GM12874 (cell line): ENCODE measurements around the gene SLC12A2.

Source experiments
- CTCF ChIP-seq: IDR thresholded peaks from 2 replicates; pipeline ENCODE4 v1.5.1; 2011; ENCODE audit warnings: low read depth, mild to moderate bottlenecking, control low read depth, low read length, moderate library complexity; ENCODE audit not compliant: insufficient read depth

Gene SLC12A2

DNA sequence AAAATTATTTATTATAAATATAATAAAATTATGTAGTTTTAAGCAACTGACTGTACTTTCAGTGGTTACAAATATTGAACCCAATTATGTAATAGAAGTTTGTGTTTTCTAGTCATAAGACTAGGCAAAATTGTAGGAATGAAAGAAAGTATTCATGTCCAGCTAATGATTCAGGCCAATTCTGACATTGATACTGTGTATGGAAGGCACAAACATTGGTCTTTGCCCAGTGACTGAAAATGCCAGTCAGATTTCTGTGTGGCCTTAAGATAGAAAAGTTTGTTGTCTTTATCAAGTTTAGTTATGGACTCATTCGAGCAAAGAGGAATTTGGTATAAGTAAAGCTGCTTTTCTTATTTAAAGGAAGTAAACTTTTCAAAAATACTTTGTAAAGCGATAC lies 60.3 kb downstream of the SLC12A2 start:
- TF ChIP-seq CTCF: no peak

DNA sequence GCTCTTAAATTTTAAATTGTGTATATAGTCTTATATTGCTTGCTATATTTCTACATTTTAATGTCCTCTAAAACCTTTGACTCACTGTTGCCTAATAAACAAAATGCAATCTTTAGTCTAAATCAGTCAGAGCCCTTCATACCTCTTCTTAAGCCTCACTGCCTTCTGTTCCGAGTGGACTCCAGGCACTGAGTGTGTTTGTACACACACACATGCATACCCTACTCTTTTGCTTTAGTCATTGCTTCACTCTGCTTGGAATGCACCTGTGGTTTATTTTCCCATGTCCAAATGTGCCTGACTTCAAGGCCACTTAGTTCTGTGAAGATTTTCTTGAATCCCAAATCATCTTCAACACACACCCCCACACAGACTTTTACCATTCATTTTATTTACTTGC lies 60.9 kb downstream of the SLC12A2 start:
- no peak for TF ChIP-seq CTCF

- no peak for TF ChIP-seq CTCF
These were observed 63.1 kb downstream of the SLC12A2 start for GRCh38 chr5:128146671-128147070.

- no peak for TF ChIP-seq CTCF
These were observed 71.4 kb downstream of the SLC12A2 start for GRCh38 chr5:128154943-128155342.

DNA sequence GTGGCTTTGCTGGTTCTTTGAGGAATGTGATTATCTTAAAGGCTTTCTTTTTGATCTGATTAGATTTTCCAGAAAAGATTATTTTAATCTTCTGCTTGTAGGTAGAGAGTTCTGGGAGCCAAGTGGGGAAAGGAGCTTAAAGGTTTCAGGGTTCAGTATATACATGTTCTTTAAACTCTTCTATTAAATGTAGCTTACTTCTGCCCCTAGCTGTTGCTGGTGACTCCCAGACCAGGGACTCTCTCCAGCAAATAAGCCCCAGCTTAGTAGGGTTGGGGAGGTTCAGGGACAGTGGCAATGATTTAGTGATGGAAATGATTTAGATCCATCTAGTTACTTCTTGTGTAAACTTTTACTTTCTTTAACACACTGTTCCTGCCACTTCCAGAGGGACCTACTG lies 72.2 kb downstream of the SLC12A2 start:
- no peak for TF ChIP-seq CTCF

GRCh38 chr5:128156521-128156920 lies 73.0 kb downstream of the SLC12A2 start:
- no peak for TF ChIP-seq CTCF

- TF ChIP-seq CTCF: no peak
These were observed 74.8 kb downstream of the SLC12A2 start for GRCh38 chr5:128158342-128158741.

GRCh38 chr5:128163991-128164390 lies 80.4 kb downstream of the SLC12A2 start:
- TF ChIP-seq CTCF: no peak
